ENCODE data around the gene NELFA. TPM values are rescaled to one million over a fixed set of nuclear protein-coding genes. Genes with fewer than 3 reads are reported as not detected.
A peak's percentile ranks its signal among the peaks of the same experiment; 100 is the strongest.

Gene NELFA
- total RNA-seq, 1 experiment from 2014 or later, result 55.0 TPM

DNA sequence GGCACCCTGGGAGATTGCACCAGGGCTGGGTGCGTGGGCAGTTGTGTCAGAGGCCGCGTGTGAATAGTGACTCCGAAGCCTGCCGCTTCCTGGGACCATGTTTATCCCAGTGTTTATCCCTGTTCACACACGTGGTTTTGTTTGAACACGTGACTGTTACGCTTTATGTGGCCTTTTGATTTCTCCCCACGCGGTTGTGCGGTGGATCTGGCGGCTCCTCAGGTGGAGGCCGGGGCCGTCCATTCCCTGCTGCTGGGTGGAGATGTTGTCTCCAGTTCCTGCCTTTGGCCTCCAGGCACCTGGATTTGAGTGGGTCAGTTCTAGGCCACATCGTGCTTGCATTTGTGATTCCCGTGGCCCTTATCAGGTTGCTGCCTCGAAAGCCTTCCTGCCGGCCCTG lies 35.1 kb downstream of the NELFA start:
- Histone ChIP-seq H4K5ac (ENCODE audit: insufficient read length, low read depth, low read length) (no peak overlapping the region), H3K27me3 (ENCODE audit: insufficient read depth, low read length) (no peaks in the 10 kb centered on the region), H2BK15ac (ENCODE audit: low read depth, low read length) (no peak overlapping the region), H4K91ac (ENCODE audit: insufficient read length, low read depth, low read length) (no peak overlapping the region), H3K79me1 (ENCODE audit: insufficient read depth, low read depth, low read length, poor library complexity, severe bottlenecking) (no peaks in the 10 kb centered on the region), H3K14ac (ENCODE audit: insufficient read depth, low read length) (no peak overlapping the region), H2BK20ac (ENCODE audit: low read depth, low read length, poor library complexity, severe bottlenecking) (no peak overlapping the region), H2BK5ac (ENCODE audit: insufficient read length, low read length) (no peak overlapping the region), H2BK12ac (ENCODE audit: insufficient read length, low read depth, low read length) (no peak overlapping the region), H3K27ac (ENCODE audit: insufficient read length, low read depth, low read length) (no peak overlapping the region), H3K4me2 (ENCODE audit: insufficient read depth, insufficient read length, low read length) (no peak overlapping the region), H3K4me1 (ENCODE audit: insufficient read depth, low read length) (no peaks in the 10 kb centered on the region), H3K18ac (ENCODE audit: insufficient read length, low read depth, low read length) (no peak overlapping the region), H2BK120ac (ENCODE audit: low read depth, low read length, poor library complexity, severe bottlenecking) (no peak overlapping the region), H3K9me3 (ENCODE audit: control insufficient read depth, low read depth, low read length) (no peaks in the 10 kb centered on the region), H4K20me1 (ENCODE audit: control insufficient read depth, insufficient read depth, insufficient read length) (no peaks in the 10 kb centered on the region), H3K9ac (ENCODE audit: extremely low read depth, insufficient read length, low read length) (no peak overlapping the region), H3K56ac (ENCODE audit: insufficient read length, low read depth, low read length) (no peak overlapping the region), H3K23me2 (ENCODE audit: insufficient read length, low read depth, low read length, poor library complexity, severe bottlenecking) (no peaks in the 10 kb centered on the region), H2AK5ac (ENCODE audit: insufficient read length, low read length) (no peak overlapping the region), H3T11ph (ENCODE audit: low read length) (no peak overlapping the region), H4K8ac (replicated peaks; ENCODE audit: insufficient read length, low read depth, low read length) (no peak overlapping the region), H3K23ac (ENCODE audit: insufficient read length, low read depth, low read length) (no peak overlapping the region), H2AFZ (ENCODE audit: low read length) (no peak overlapping the region), H3K79me2 (ENCODE audit: insufficient read depth, low read length) (no peaks in the 10 kb centered on the region), H3K4ac (ENCODE audit: low read depth, low read length) (no peak overlapping the region)
- Mint-ChIP-seq H3K4me3 (no peak overlapping the region), H3K9me3 (no peaks in the 10 kb centered on the region), H3K36me3 (ENCODE audit: insufficient read depth in 1 of 3, low read depth in 3 of 3) (peaks cover 34 to 83% (median 79%) of the 10 kb centered on the region in 3 experiments; a peak in 6 of 7 replicates), H3K4me1 (no peaks in the 10 kb centered on the region), H3K27me3 (ENCODE audit: low read depth) (no peaks in the 10 kb centered on the region), H3K27ac (peak overlapping the region in 1 of 3 experiments; percentile 61; a peak in 2 of 7 replicates)
- no CpG with 5 or more reads among the region's 18 CpGs for WGBS (ENCODE audit: extremely low coverage, insufficient read length, low lambda C conversion rate)
- DNase-seq, result no peak
- no peak for TF ChIP-seq CTCF (conservative IDR thresholded peaks at IDR 0.05)

Data from H9 (cell line).